Dermis lymphatic vessel endothelial cell (primary cell): ENCODE data around the gene EBF3. TPM values are rescaled to one million over a fixed set of nuclear protein-coding genes. Genes with fewer than 3 reads are reported as not detected.

ENCODE experiments used
- total RNA-seq: library from RNA; depleted of rRNA; stranded (reverse); fragments of >200 nt; gene quantifications from 2 replicates; pipeline ENCODE4 v1.2.1, GENCODE V29; 2014

The EBF3 gene, protein sequence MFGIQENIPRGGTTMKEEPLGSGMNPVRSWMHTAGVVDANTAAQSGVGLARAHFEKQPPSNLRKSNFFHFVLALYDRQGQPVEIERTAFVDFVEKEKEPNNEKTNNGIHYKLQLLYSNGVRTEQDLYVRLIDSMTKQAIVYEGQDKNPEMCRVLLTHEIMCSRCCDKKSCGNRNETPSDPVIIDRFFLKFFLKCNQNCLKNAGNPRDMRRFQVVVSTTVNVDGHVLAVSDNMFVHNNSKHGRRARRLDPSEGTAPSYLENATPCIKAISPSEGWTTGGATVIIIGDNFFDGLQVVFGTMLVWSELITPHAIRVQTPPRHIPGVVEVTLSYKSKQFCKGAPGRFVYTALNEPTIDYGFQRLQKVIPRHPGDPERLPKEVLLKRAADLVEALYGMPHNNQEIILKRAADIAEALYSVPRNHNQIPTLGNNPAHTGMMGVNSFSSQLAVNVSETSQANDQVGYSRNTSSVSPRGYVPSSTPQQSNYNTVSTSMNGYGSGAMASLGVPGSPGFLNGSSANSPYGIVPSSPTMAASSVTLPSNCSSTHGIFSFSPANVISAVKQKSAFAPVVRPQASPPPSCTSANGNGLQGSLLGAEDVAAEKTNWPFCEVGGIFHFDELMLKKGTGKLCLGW
- 1.3 and 1.4 TPM in 2 replicates for total RNA-seq

DNA sequence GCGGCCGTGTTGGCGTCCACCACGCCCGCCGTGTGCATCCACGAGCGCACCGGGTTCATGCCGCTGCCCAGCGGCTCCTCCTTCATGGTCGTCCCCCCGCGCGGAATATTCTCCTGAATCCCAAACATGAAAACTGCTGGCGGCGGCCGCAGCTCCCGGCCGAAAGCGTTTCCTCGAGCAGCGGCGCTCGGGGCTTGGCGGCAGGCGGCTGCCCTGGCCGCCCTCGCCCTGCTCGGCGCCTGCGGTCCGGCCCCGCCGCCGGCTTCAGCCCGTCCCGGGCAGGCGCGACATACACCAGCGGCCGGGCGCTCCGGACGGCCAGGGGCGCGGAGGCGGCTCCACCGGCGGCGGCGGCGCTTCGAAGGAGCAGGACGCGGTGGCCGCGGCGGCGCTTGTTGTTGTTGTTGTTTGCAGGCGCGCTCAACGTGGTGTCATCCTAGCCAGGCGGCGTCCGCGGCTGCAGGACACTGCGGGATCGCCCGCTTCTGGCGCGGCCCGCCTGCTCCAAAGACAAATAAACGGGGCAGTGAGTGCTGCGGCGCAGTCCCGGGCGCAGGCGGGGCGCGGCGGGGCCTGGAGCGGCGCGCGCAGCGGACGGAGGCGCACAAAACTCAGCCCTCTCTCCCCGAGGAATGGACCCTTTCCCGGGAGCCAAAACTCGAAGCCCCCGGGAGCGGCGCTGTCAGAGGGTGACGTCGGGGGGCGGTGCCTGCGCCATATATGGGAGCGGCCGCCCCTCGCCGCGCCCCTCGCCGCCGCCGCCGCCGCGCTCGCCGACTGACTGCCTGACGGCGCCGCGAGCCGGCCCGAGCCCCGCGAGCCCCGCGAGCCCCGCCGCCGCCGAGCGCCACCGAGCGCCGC, at the start of gene EBF3:
Gene EBF3, minus strand, starts transcription at position 634 of the 861 bp plus-strand sequence. Its CDS starts 506 bp downstream, at position 128.

Other genes with a start within 250 kb of the EBF3 start
- 0.69 and 1.2 TPM in 2 replicates for gene C10orf143, start 146.6 kb upstream of the EBF3 start, total RNA-seq
- 52.6 and 68.1 TPM in 2 replicates for gene GLRX3, start 172.1 kb upstream of the EBF3 start, total RNA-seq